Mesenchymal stem cell (in vitro differentiated cells and primary cell): Measurements from ENCODE around the gene LILRB1.
"Not testable (repeated sequence)": the region's sequence is repeated elsewhere in the genome, so short reads cannot be mapped to it uniquely, and the experiment has no call there.

ENCODE experiments used
- DNase-seq: peaks from one replicate; pipeline ENCODE4 v3.0.0-alpha.2; 2013
- H2AFZ ChIP-seq: one replicate; pipeline ENCODE4 v1.6.1; 2013; ENCODE audit warnings: low read depth, mild to moderate bottlenecking, control low read depth, inconsistent platforms, low read length, moderate library complexity
- H2AK5ac ChIP-seq: 2 replicates; pipeline ENCODE4 v1.6.1; 2013; ENCODE audit warnings: low read length, moderate library complexity, mild to moderate bottlenecking, inconsistent platforms; ENCODE audit not compliant: severe bottlenecking
- H2BK120ac ChIP-seq: one replicate; pipeline ENCODE4 v1.6.1; 2013; ENCODE audit warnings: low read depth, mild to moderate bottlenecking, inconsistent platforms, low read length, moderate library complexity
- H2BK12ac ChIP-seq, 2 experiments: one replicate each; pipeline ENCODE4 v1.6.1; 2013; ENCODE audit warnings: inconsistent platforms in 2 of 2, low read length in 2 of 2, mild to moderate bottlenecking in 2 of 2, moderate library complexity in 2 of 2, control low read depth in 1 of 2
- H2BK15ac ChIP-seq: one replicate; pipeline ENCODE4 v1.6.1; 2013; ENCODE audit warnings: mild to moderate bottlenecking, low read depth, inconsistent platforms; ENCODE audit not compliant: poor library complexity, severe bottlenecking
- H2BK5ac ChIP-seq: 2 replicates; pipeline ENCODE4 v1.6.1; 2013; ENCODE audit warnings: low read depth, mild to moderate bottlenecking, low read length, control low read depth, inconsistent platforms; ENCODE audit not compliant: poor library complexity, severe bottlenecking
- H3K14ac ChIP-seq, 2 experiments: one replicate each; pipeline ENCODE4 v1.6.1; 2013; ENCODE audit warnings: inconsistent platforms in 2 of 2, low read length in 2 of 2, control low read depth in 1 of 2, mild to moderate bottlenecking in 1 of 2, moderate library complexity in 1 of 2
- H3K18ac ChIP-seq, 2 experiments: one replicate each; pipeline ENCODE4 v1.6.1; 2013; ENCODE audit warnings: inconsistent platforms in 2 of 2, low read length in 2 of 2, control low read depth in 1 of 2, low read depth in 1 of 2, mild to moderate bottlenecking in 1 of 2
- H3K23ac ChIP-seq, 2 experiments: one replicate each; pipeline ENCODE4 v1.6.1; 2013; ENCODE audit warnings: inconsistent platforms in 2 of 2, low read length in 2 of 2, mild to moderate bottlenecking in 2 of 2, moderate library complexity in 2 of 2, control low read depth in 1 of 2
- H3K27ac ChIP-seq: 2 replicates; pipeline ENCODE4 v1.5.1; 2013; ENCODE audit warnings: mild to moderate bottlenecking, moderate library complexity, low read length, control low read depth, inconsistent platforms; ENCODE audit not compliant: poor library complexity, severe bottlenecking
- H3K27me3 ChIP-seq, 2 experiments: 2 replicates each; pipeline versions ENCODE4 v1.6.1 to v1.7.0; 2013; ENCODE audit warnings: low read length in 2 of 2, mild to moderate bottlenecking in 2 of 2, moderate library complexity in 2 of 2, control low read depth in 1 of 2, inconsistent platforms in 1 of 2; ENCODE audit not compliant: control insufficient read depth in 1 of 2, insufficient read depth in 1 of 2
- H3K36me3 ChIP-seq, 2 experiments: 2 replicates each; pipeline versions ENCODE4 v1.6.1 to v1.7.0; 2013; ENCODE audit warnings: low read length in 2 of 2, control low read depth in 1 of 2, inconsistent platforms in 1 of 2, low read depth in 1 of 2, mild to moderate bottlenecking in 1 of 2; ENCODE audit not compliant: insufficient read depth in 2 of 2, control insufficient read depth in 1 of 2
- H3K4ac ChIP-seq, 2 experiments: one replicate each; pipeline ENCODE4 v1.6.1; 2013; ENCODE audit warnings: inconsistent platforms in 2 of 2, low read length in 2 of 2, mild to moderate bottlenecking in 2 of 2, moderate library complexity in 2 of 2, control low read depth in 1 of 2, low read depth in 1 of 2
- H3K4me1 ChIP-seq: 2 replicates; pipeline ENCODE4 v1.6.1; 2013; ENCODE audit warnings: low read depth, low read length, control low read depth; ENCODE audit not compliant: control insufficient read depth, insufficient read depth
- H3K4me2 ChIP-seq: 2 replicates; pipeline ENCODE4 v1.6.1; 2013; ENCODE audit warnings: low read length, mild to moderate bottlenecking, inconsistent platforms; ENCODE audit not compliant: poor library complexity, severe bottlenecking
- H3K4me3 ChIP-seq, 2 experiments: 2 replicates each; pipeline versions ENCODE4 v1.5.1 to v1.7.0; 2013; ENCODE audit warnings: low read length in 2 of 2, mild to moderate bottlenecking in 2 of 2, control low read depth in 1 of 2, low read depth in 1 of 2; ENCODE audit not compliant: insufficient read depth in 1 of 2
- H3K79me1 ChIP-seq: replicated peaks from 2 replicates; pipeline ENCODE4 v1.6.1; 2013; ENCODE audit warnings: mild to moderate bottlenecking, control low read depth, low read length, inconsistent platforms; ENCODE audit not compliant: poor library complexity, severe bottlenecking
- H3K9ac ChIP-seq: 2 replicates; pipeline ENCODE4 v1.7.0; 2013; ENCODE audit warnings: mild to moderate bottlenecking, low read length, moderate library complexity
- H3K9me3 ChIP-seq: 2 replicates; pipeline ENCODE4 v1.7.0; 2013; ENCODE audit warnings: mild to moderate bottlenecking, low read length; ENCODE audit not compliant: control insufficient read depth
- H4K8ac ChIP-seq: one replicate; pipeline ENCODE4 v1.6.1; 2013; ENCODE audit warnings: inconsistent platforms, mild to moderate bottlenecking, low read length, moderate library complexity
- H4K91ac ChIP-seq: one replicate; pipeline ENCODE4 v1.6.1; 2013; ENCODE audit warnings: mild to moderate bottlenecking, low read length, inconsistent platforms
- whole genome bisulfite sequencing: methylation state at CpG from one replicate; pipeline ENCODE4 v1.1.7; 2013; ENCODE audit warnings: mixed read lengths; 5-methylcytosine and 5-hydroxymethylcytosine counted together

LILRB1 gene

DNA sequence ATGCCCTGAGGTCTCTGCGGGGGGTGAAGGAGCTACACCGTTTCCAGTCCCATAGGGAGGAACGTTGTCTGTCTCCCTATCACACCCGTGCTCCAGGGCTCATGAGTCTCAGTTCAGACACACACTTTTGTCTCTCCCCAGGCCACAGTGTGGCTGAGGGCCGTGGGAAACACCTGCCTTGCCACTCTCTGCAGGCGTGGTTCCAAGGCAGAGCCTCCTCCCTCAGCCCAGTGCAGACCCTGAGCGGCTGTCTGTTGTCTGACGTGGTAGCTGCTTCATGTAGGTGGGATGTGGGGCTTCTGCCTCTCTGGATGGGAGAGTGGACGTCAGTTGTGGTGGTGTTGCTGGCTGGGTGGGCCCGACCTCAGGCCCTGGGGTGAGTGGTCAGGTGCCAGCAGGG lies 6.0 kb upstream of the LILRB1 start:
- not testable (repeated sequence) for H3K18ac ChIP-seq, H3K9me3 ChIP-seq, H2BK120ac ChIP-seq, H3K27me3 ChIP-seq, H2AK5ac ChIP-seq, H3K23ac ChIP-seq, H3K4me1 ChIP-seq, H3K4ac ChIP-seq, DNase-seq, H3K27ac ChIP-seq, H3K79me1 ChIP-seq, H2BK12ac ChIP-seq, H2AFZ ChIP-seq, H3K9ac ChIP-seq, H4K91ac ChIP-seq, H3K36me3 ChIP-seq, H4K8ac ChIP-seq, H2BK5ac ChIP-seq, H3K4me3 ChIP-seq, H2BK15ac ChIP-seq, H3K14ac ChIP-seq, H3K4me2 ChIP-seq
- 80% methylated on average over 1 of the region's 10 CpGs for WGBS

DNA sequence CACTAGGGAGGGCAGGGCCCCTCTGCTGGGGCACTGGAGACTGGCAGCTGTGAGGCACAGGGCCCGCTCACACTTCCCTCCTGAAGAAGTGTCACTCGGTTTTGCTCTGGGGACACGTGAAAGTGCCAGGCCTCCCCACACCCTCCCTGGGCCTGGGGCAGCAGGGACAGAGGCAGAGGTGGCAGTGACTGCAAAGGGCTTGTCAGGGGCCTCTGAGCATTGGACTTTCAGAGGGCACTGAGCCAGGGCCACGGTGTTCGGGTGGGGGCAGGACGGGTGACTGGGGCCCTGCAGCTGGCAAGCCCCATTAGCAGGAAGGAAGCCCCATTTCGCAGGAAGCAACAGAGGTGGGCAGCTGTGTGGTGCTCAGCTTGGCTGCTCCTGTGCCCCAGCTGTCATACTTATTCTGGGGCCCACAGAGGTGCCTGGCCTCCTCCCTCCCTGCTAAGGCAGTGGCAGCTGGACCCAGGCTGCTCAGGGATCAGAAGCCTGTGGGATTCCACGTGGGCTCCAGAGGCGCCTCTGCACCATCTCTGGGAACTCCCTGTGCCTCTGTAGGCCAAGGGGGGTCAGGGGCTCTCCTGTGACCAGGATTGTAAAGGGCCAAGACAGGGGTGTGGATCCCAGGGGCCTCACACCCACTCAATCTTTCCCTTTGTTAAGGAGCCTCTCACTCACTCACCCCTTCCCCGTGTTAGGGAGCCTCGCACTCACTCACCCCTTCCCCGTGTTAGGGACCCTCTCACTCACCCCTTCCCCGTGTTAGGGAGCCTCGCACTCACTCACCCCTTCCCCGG lies 5.2 kb upstream of the LILRB1 start:
- not testable (repeated sequence) for H3K79me1 ChIP-seq, H3K4me2 ChIP-seq, H3K18ac ChIP-seq, H3K36me3 ChIP-seq, DNase-seq, H2BK120ac ChIP-seq, H3K27me3 ChIP-seq, H2BK15ac ChIP-seq, H3K9ac ChIP-seq, H3K9me3 ChIP-seq, H2BK12ac ChIP-seq, H3K23ac ChIP-seq, H2AFZ ChIP-seq, H4K91ac ChIP-seq, H3K27ac ChIP-seq, H2BK5ac ChIP-seq, H2AK5ac ChIP-seq, H3K4me1 ChIP-seq, H3K14ac ChIP-seq, H4K8ac ChIP-seq, H3K4me3 ChIP-seq, H3K4ac ChIP-seq
- 66% methylated on average over 7 of the region's 15 CpGs for WGBS

DNA sequence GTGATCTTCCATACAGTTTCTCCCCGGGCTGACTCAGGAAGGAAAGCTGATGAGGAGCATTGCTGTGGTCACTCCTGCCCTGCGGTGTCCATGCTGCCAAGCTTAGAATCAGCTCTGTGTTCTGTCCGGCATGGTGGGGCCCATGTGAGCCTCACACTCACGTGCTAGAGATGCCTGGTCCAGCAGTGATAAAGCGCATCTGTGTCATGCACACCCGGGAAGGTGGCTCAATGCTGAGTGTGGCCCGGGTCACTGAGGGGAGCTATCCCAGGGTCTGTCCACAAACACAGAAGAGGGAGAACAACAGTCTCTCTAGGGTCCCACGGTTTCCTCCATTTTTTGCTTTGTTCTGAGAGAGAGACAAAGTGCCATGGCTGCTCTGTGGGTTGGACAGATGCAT lies 3.5 kb upstream of the LILRB1 start:
- H3K79me1 ChIP-seq: no peaks in the 10 kb centered on the region
- H4K91ac ChIP-seq: no peak overlapping the region
- no peak overlapping the region for H3K4me2 ChIP-seq
- no peak for DNase-seq
- H4K8ac ChIP-seq: no peak overlapping the region
- H2AFZ ChIP-seq: no peak overlapping the region
- no peaks in the 10 kb centered on the region for H3K4me1 ChIP-seq
- H3K27ac ChIP-seq: no peak overlapping the region
- no peak overlapping the region for H3K9ac ChIP-seq
- H2BK15ac ChIP-seq: no peak overlapping the region
- no peak overlapping the region for H3K18ac ChIP-seq
- H3K23ac ChIP-seq: no peak overlapping the region
- 64% methylated on average over 8 of the region's 8 CpGs for WGBS
- no peak overlapping the region for H2BK120ac ChIP-seq
- H3K14ac ChIP-seq: no peak overlapping the region
- no peak overlapping the region for H2BK5ac ChIP-seq
- no peak overlapping the region for H3K4me3 ChIP-seq
- no peaks in the 10 kb centered on the region for H3K36me3 ChIP-seq
- no peaks in the 10 kb centered on the region for H3K9me3 ChIP-seq
- H2AK5ac ChIP-seq: no peak overlapping the region
- H2BK12ac ChIP-seq: no peak overlapping the region
- H3K4ac ChIP-seq: no peak overlapping the region
- no peaks in the 10 kb centered on the region for H3K27me3 ChIP-seq

GRCh38 chr19:54627912-54628311 lies 2.4 kb upstream of the LILRB1 start:
- not testable (repeated sequence) for H2BK120ac ChIP-seq, H3K4me2 ChIP-seq, H2AFZ ChIP-seq, H4K8ac ChIP-seq, H2BK15ac ChIP-seq, H3K36me3 ChIP-seq, H2AK5ac ChIP-seq, H3K4me3 ChIP-seq, H3K9ac ChIP-seq, H3K79me1 ChIP-seq, H2BK5ac ChIP-seq, H3K4me1 ChIP-seq, DNase-seq, H3K27me3 ChIP-seq, H3K27ac ChIP-seq, H3K18ac ChIP-seq, H3K9me3 ChIP-seq, H2BK12ac ChIP-seq, H3K23ac ChIP-seq, H3K14ac ChIP-seq, H3K4ac ChIP-seq, H4K91ac ChIP-seq
- WGBS: 54% methylated on average over 4 of the region's 4 CpGs
